Caco-2 (cell line): ENCODE measurements around the gene NOL3. TPM values are rescaled to one million over a fixed set of nuclear protein-coding genes. Genes with fewer than 3 reads are reported as not detected.

Experiments
- BruUV-seq: library from RNA; stranded (reverse); fragments of 400-500 nt; replicated peaks from 2 replicates; lab custom pipeline; 2021; lab: Mats Ljungman, UMichigan
- CTCF ChIA-PET: fragments of 300-600 bp; sonication (Branson Sonifier 250); formaldehyde crosslinking; loops from one replicate; lab custom pipeline; 2022; ENCODE audit warnings: antibody characterized with exemption; lab: Charles Lee
- POLR2A ChIA-PET: fragments of 300-600 bp; sonication (Branson Sonifier 250); formaldehyde crosslinking; loops from one replicate; lab custom pipeline; 2022; ENCODE audit warnings: antibody characterized with exemption; lab: Charles Lee
- DNase-seq, 2 experiments: peaks; one replicate each; pipeline versions ENCODE4 v3.0.0 to v3.0.0-alpha.2; 2020 to 2022
- H3K27me3 ChIP-seq: replicated peaks from 2 replicates; pipeline ENCODE4 v1.6.0; 2011; ENCODE audit warnings: low read length; ENCODE audit not compliant: control insufficient read depth, insufficient read depth
- H3K36me3 ChIP-seq: 2 replicates; pipeline ENCODE4 v1.5.1; 2011; ENCODE audit warnings: low read length; ENCODE audit not compliant: control insufficient read depth, insufficient read depth
- H3K4me1 ChIP-seq: fragments of 250-450 bp; sonication (Bioruptor Pico); 2 replicates; pipeline ENCODE4 v1.5.1; 2020; ENCODE audit warnings: mild to moderate bottlenecking
- H3K4me3 ChIP-seq: 2 replicates; pipeline ENCODE4 v1.5.1; 2011; ENCODE audit warnings: low read depth, mild to moderate bottlenecking, control low read depth, low read length
- H3K9me3 ChIP-seq: fragments of 250-450 bp; sonication (Bioruptor Pico); 2 replicates; pipeline ENCODE4 v1.5.1; 2020; ENCODE audit warnings: mild to moderate bottlenecking, moderate library complexity
- H3K27ac Mint-ChIP-seq: one replicate; pipeline ENCODE4 v1.8.0; 2022; ENCODE audit warnings: mixed read lengths; ENCODE audit not compliant: unreplicated experiment
- H3K27me3 Mint-ChIP-seq: one replicate; pipeline ENCODE4 v1.8.0; 2022; ENCODE audit warnings: mixed read lengths; ENCODE audit not compliant: insufficient read depth, unreplicated experiment
- H3K36me3 Mint-ChIP-seq: one replicate; pipeline ENCODE4 v1.8.0; 2022; ENCODE audit warnings: mild to moderate bottlenecking, mixed read lengths; ENCODE audit not compliant: insufficient read depth, unreplicated experiment
- H3K4me1 Mint-ChIP-seq: one replicate; pipeline ENCODE4 v1.8.0; 2022; ENCODE audit warnings: low read depth, mixed read lengths; ENCODE audit not compliant: unreplicated experiment
- H3K4me3 Mint-ChIP-seq: one replicate; pipeline ENCODE4 v1.8.0; 2022; ENCODE audit warnings: mild to moderate bottlenecking, moderate library complexity, mixed read lengths; ENCODE audit not compliant: unreplicated experiment
- H3K9me3 Mint-ChIP-seq: one replicate; pipeline ENCODE4 v1.8.0; 2022; ENCODE audit warnings: mixed read lengths; ENCODE audit not compliant: unreplicated experiment
- intact Hi-C: fragments of 100-400 bp; cut with micrococcal nuclease; formaldehyde crosslinking; loops from one replicate; pipeline ENCODE4 v1.10.0; 2022; ENCODE audit not compliant: unreplicated experiment
- total RNA-seq: library from RNA; stranded (reverse); gene quantifications from 2 replicates; pipeline ENCODE4 v1.2.3, GENCODE V29; 2022
- TF ChIP-seq, protein P1 (sequence below), 2 experiments: fragments of 200-600 bp in 1 of 2; IDR thresholded peaks; 1 replicate in 1 of 2; 2 replicates in 1 of 2; pipeline versions ENCODE4 v1.5.1 to v1.8.0; 2011 to 2022; ENCODE audit warnings: antibody characterized with exemption in 1 of 2, control low read depth in 1 of 2, inconsistent platforms in 1 of 2, low read depth in 1 of 2, low read length in 1 of 2, mild to moderate bottlenecking in 1 of 2, moderate library complexity in 1 of 2; ENCODE audit not compliant: insufficient read depth in 1 of 2, severe bottlenecking in 1 of 2, unreplicated experiment in 1 of 2

NOL3 gene
- total RNA-seq, 1 experiment from 2014 or later = 17.4 TPM

DNA sequence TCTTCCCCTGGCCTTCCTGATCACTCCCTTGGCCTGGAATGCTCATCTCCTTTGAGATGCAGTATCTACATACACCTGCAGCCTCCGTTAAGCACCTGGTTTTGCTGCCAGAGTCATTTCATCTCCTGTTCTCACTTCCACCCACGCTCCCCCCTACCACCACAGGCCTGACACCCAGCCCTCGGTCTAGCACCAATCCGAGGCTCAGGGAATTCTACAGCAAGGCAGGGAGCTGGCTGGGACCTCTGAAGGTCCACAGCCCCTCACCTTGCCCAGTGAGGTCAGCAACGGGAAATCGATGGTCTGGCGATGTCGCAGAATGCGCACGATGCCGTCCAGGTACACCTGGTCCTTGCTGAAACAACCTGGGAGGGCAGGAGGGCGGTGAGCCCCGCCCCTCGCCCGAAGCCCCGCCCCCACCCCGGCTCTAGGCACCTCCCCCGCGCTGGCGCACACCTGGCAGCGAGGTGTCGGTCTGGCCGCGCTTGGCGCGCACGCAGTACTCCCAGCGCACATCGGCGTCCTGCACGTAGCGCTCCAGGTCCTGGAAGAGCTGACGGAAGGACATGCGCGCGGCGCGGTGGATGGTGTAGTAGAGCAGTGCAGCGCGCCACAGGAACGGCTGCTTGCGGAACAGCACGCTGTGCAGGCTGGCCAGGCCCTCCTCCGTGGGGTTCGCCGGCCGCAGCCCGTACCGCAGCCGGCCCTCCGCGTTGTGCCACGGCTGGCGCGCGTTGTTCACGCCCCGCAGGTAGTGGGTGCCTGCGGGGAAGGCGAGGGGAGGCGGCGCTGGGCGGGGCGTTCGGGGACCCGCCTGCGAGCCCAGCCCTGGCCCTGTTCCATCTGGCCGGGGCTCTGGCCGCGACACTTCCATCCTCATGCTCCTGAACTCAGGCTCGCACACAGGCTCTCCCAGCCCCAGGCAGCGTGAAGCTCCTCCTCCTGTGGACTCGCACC lies 7.7 kb downstream of the NOL3 start:
- H3K9me3 ChIP-seq = no peaks in the 10 kb centered on the region
- peaks cover 22% of the 10 kb centered on the region for H3K4me1 ChIP-seq
- peaks cover 28% of the 10 kb centered on the region for H3K4me1 Mint-ChIP-seq
- DNase-seq = peak; percentile 95 to 96
- CTCF ChIA-PET = interaction anchor here (0.6 to 1.0 kb wide), 7 partner anchors 8 to 193 kb away, joined by 3 to 8 read pairs (median 4); partner anchors contain the start of genes NOL3 and TMEM208
- POLR2A ChIA-PET = interaction anchor here (0.6 to 0.7 kb wide), 2 partner anchors 224 to 539 kb away, joined by 5 to 6 read pairs; no protein-coding TSS in a partner anchor
- no peaks in the 10 kb centered on the region for H3K27me3 Mint-ChIP-seq
- TF ChIP-seq, protein P1, sequence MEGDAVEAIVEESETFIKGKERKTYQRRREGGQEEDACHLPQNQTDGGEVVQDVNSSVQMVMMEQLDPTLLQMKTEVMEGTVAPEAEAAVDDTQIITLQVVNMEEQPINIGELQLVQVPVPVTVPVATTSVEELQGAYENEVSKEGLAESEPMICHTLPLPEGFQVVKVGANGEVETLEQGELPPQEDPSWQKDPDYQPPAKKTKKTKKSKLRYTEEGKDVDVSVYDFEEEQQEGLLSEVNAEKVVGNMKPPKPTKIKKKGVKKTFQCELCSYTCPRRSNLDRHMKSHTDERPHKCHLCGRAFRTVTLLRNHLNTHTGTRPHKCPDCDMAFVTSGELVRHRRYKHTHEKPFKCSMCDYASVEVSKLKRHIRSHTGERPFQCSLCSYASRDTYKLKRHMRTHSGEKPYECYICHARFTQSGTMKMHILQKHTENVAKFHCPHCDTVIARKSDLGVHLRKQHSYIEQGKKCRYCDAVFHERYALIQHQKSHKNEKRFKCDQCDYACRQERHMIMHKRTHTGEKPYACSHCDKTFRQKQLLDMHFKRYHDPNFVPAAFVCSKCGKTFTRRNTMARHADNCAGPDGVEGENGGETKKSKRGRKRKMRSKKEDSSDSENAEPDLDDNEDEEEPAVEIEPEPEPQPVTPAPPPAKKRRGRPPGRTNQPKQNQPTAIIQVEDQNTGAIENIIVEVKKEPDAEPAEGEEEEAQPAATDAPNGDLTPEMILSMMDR (IDR thresholded peaks at IDR 0.05; ENCODE audit: insufficient read depth in 1 of 2, low read depth in 1 of 2, low read length in 1 of 2, severe bottlenecking in 1 of 2, unreplicated experiment in 1 of 2) = peak in 1 of 2 experiments; percentile 7
- H3K4me3 ChIP-seq = peak overlapping the region; percentile 72
- H3K36me3 Mint-ChIP-seq = peaks cover 31% of the 10 kb centered on the region
- H3K27me3 ChIP-seq = no peaks in the 10 kb centered on the region
- intact Hi-C loops = loop anchor here (1.0 kb wide), 1 partner anchor 8 kb away; the partner anchor contains the start of gene NOL3
- H3K36me3 ChIP-seq = no peaks in the 10 kb centered on the region
- no TSS peak for BruUV-seq
- H3K9me3 Mint-ChIP-seq = no peaks in the 10 kb centered on the region
- peak overlapping the region; percentile 53 for H3K27ac Mint-ChIP-seq
- H3K4me3 Mint-ChIP-seq = peak overlapping the region; percentile 74

DNA sequence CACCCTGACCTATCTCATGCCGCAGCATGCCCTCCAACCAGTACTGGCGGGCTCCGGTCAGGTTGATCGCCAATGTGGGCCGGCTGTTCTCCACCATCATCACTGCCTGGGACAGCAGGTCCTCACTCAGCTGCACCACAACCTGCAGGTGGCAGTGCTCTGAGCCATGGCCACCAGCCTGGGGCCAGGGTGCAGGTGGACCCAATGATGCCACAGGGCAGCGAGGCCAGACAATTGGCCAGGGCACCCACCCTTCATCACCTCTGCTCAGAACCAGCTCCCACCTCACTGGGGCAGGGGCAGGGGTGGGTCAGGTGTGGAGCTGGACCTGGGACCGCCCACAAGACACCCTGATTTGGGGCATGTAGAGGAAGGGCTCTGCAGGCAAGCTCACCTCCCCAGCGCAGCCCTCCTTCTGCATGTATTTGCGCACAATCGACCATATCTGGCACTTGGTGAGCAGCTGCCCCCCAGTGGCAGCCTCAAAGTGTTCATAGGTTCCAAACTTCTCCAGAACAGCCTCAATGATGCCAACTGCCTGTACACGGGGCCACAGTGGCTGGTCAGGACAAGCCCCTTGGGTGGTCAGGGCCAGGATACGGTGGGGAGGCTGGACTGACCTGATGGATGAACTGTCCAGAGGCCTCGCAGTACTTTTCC lies 9.2 kb downstream of the NOL3 start:
- DNase-seq = no peak
- TF ChIP-seq, protein P1 (IDR thresholded peaks at IDR 0.05; ENCODE audit: insufficient read depth in 1 of 2, low read depth in 1 of 2, low read length in 1 of 2, severe bottlenecking in 1 of 2, unreplicated experiment in 1 of 2) = no peak

DNA sequence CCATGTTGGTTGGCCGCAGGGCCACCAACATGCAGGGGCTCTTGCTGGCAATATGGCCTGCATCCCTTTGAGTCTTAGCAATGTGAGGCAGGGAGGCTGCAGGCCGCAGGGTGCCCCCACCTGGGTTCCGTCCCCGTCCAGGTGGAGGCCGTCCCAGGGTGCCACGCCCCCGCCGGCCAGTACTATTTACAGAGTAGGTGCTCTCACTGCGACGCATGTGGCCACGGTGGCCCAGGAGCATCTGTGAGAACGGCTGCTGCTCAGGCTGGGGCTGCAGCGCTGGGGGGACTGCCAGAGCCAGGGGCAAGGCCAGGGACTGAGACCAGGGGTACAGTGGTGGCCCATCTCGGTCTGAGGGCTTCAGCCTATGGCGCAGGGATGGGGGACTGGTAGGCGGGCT lies 9.8 kb downstream of the NOL3 start:
- H3K9me3 Mint-ChIP-seq = no peaks in the 10 kb centered on the region
- peaks cover 22% of the 10 kb centered on the region for H3K4me1 Mint-ChIP-seq
- no peaks in the 10 kb centered on the region for H3K27me3 ChIP-seq
- peaks cover 1% of the 10 kb centered on the region for H3K27me3 Mint-ChIP-seq
- H3K4me3 Mint-ChIP-seq = no peak overlapping the region
- no peak overlapping the region for H3K27ac Mint-ChIP-seq
- ChIA-PET POLR2A (no interaction called here), CTCF (interaction anchor here (1.2 kb wide), 1 partner anchor 10 kb away, joined by 4 read pairs; the partner anchor contains the start of gene NOL3)
- DNase-seq = no peak
- BruUV-seq = no TSS peak
- peaks cover 25% of the 10 kb centered on the region for H3K36me3 Mint-ChIP-seq
- intact Hi-C loops = no loop called here
- peaks cover 21% of the 10 kb centered on the region for H3K4me1 ChIP-seq
- TF ChIP-seq, protein P1 (IDR thresholded peaks at IDR 0.05; ENCODE audit: insufficient read depth in 1 of 2, low read depth in 1 of 2, low read length in 1 of 2, severe bottlenecking in 1 of 2, unreplicated experiment in 1 of 2) = no peak
- no peak overlapping the region for H3K4me3 ChIP-seq
- no peaks in the 10 kb centered on the region for H3K36me3 ChIP-seq
- no peaks in the 10 kb centered on the region for H3K9me3 ChIP-seq

More for the DNA sequence above, 9.2 kb downstream of the NOL3 start:
- no peaks in the 10 kb centered on the region for H3K9me3 Mint-ChIP-seq
- H3K27me3 ChIP-seq = no peaks in the 10 kb centered on the region
- peaks cover 23% of the 10 kb centered on the region for H3K36me3 Mint-ChIP-seq
- H3K9me3 ChIP-seq = no peaks in the 10 kb centered on the region
- H3K36me3 ChIP-seq = no peaks in the 10 kb centered on the region
- no peak overlapping the region for H3K27ac Mint-ChIP-seq
- no peaks in the 10 kb centered on the region for H3K27me3 Mint-ChIP-seq
- no TSS peak for BruUV-seq
- ChIA-PET POLR2A (interaction anchor here (0.5 kb wide), 1 partner anchor 9 kb away, joined by 4 read pairs; the partner anchor contains the start of gene NOL3), CTCF (interaction anchor here (1.2 kb wide), 1 partner anchor 9 kb away, joined by 4 read pairs; the partner anchor contains the start of gene NOL3)
- no peak overlapping the region for H3K4me3 ChIP-seq
- H3K4me3 Mint-ChIP-seq = peak overlapping the region; percentile 74
- peaks cover 19% of the 10 kb centered on the region for H3K4me1 Mint-ChIP-seq
- intact Hi-C loops = no loop called here
- H3K4me1 ChIP-seq = peaks cover 16% of the 10 kb centered on the region
